ENCODE results near the gene ARPC4.
"Not testable (repeated sequence)": the region's sequence is repeated elsewhere in the genome, so short reads cannot be mapped to it uniquely, and the experiment has no call there.

DNA sequence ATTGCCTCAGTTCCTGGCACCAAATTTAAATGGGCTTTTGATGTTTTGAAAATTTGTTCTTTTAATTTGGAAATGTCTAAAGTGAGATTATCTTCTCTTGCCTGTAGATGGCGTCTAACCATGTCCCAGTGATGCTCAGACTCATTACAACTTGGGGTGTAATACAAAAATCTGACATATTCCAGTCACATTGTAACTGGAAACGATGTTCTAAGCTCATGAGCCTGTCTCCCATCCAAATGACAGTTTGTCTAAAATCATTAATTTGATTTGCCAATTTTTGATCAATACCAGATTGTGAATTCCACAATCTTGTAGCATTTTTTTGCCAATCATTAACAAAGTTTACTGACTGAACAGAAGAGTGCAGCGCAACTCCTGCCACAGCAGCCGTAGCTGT is 56.0 kb downstream of the ARPC4 start:
- TF ChIP-seq, protein P1, sequence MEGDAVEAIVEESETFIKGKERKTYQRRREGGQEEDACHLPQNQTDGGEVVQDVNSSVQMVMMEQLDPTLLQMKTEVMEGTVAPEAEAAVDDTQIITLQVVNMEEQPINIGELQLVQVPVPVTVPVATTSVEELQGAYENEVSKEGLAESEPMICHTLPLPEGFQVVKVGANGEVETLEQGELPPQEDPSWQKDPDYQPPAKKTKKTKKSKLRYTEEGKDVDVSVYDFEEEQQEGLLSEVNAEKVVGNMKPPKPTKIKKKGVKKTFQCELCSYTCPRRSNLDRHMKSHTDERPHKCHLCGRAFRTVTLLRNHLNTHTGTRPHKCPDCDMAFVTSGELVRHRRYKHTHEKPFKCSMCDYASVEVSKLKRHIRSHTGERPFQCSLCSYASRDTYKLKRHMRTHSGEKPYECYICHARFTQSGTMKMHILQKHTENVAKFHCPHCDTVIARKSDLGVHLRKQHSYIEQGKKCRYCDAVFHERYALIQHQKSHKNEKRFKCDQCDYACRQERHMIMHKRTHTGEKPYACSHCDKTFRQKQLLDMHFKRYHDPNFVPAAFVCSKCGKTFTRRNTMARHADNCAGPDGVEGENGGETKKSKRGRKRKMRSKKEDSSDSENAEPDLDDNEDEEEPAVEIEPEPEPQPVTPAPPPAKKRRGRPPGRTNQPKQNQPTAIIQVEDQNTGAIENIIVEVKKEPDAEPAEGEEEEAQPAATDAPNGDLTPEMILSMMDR (IDR thresholded peaks at IDR 0.05; ENCODE audit: low read length), result peak; percentile 45
- TF ChIP-seq EZH2 (IDR thresholded peaks at IDR 0.05; ENCODE audit: borderline replicate concordance, low read length), result not testable (repeated sequence)
